ENCODE results near the gene LMX1B.

LMX1B gene

GRCh38 chr9:126613651-126614050, at the start of gene LMX1B:
Gene LMX1B (plus strand): TSS chr9:126613928. CDS start chr9:126614450, 522 bp downstream.
- Histone ChIP-seq H2AFZ (ENCODE audit: low read depth, low read length, severe bottlenecking) (no peak within 1 kb of the TSS), H3K27me3 (ENCODE audit: low read length) (no peaks in the 10 kb centered on the region), H3K9me2 (replicated peaks; ENCODE audit: insufficient read depth, low read length) (no peaks in the 10 kb centered on the region), H3K9ac (ENCODE audit: low read length) (no peak within 1 kb of the TSS), H3K27ac (ENCODE audit: low read depth, low read length) (no peak within 1 kb of the TSS), H4K20me1 (ENCODE audit: low read depth, low read length) (no peaks in the 10 kb centered on the region), H3K79me2 (ENCODE audit: insufficient read depth, low read length) (no peaks in the 10 kb centered on the region), H3K9me3 (ENCODE audit: insufficient read depth, low read length) (no peaks in the 10 kb centered on the region), H3F3A (ENCODE audit: insufficient read depth) (no peaks in the 10 kb centered on the region), H3K36me3 (ENCODE audit: low read length) (no peaks in the 10 kb centered on the region), H3K4me2 (ENCODE audit: low read depth, low read length, poor library complexity, severe bottlenecking) (no peak within 1 kb of the TSS), H3K4me3 (ENCODE audit: insufficient read depth, low read length, poor library complexity, severe bottlenecking) (no peak within 1 kb of the TSS)
- no peak for TF ChIP-seq EZH2phosphoT487 (conservative IDR thresholded peaks at IDR 0.05; ENCODE audit: low read length)
- TF ChIP-seq CTCF (IDR thresholded peaks at IDR 0.05; ENCODE audit: insufficient read depth, low read length, poor library complexity, severe bottlenecking), result no peak

- no peak overlapping the region for H3K4me3 ChIP-seq (ENCODE audit: insufficient read depth, low read length, poor library complexity, severe bottlenecking)
- H3K79me2 ChIP-seq (ENCODE audit: insufficient read depth, low read length), result no peaks in the 10 kb centered on the region
- no peak overlapping the region for H3K9ac ChIP-seq (ENCODE audit: low read length)
- no peaks in the 10 kb centered on the region for H3F3A ChIP-seq (ENCODE audit: insufficient read depth)
- H4K20me1 ChIP-seq (ENCODE audit: low read depth, low read length), result no peaks in the 10 kb centered on the region
- TF ChIP-seq EZH2phosphoT487 (conservative IDR thresholded peaks at IDR 0.05; ENCODE audit: low read length) (no peak), CTCF (IDR thresholded peaks at IDR 0.05; ENCODE audit: insufficient read depth, low read length, poor library complexity, severe bottlenecking) (no peak)
- no peaks in the 10 kb centered on the region for H3K9me3 ChIP-seq (ENCODE audit: insufficient read depth, low read length)
- H3K36me3 ChIP-seq (ENCODE audit: low read length), result no peaks in the 10 kb centered on the region
- H2AFZ ChIP-seq (ENCODE audit: low read depth, low read length, severe bottlenecking), result no peak overlapping the region
- no peak overlapping the region for H3K27ac ChIP-seq (ENCODE audit: low read depth, low read length)
- H3K4me2 ChIP-seq (ENCODE audit: low read depth, low read length, poor library complexity, severe bottlenecking), result no peak overlapping the region
- H3K9me2 ChIP-seq (replicated peaks; ENCODE audit: insufficient read depth, low read length), result no peaks in the 10 kb centered on the region
- no peaks in the 10 kb centered on the region for H3K27me3 ChIP-seq (ENCODE audit: low read length)
These were observed 49.6 kb upstream of the LMX1B start for GRCh38 chr9:126564128-126564527.

- no peaks in the 10 kb centered on the region for H3K9me3 ChIP-seq (ENCODE audit: insufficient read depth, low read length)
- no peak overlapping the region for H2AFZ ChIP-seq (ENCODE audit: low read depth, low read length, severe bottlenecking)
- H3K4me3 ChIP-seq (ENCODE audit: insufficient read depth, low read length, poor library complexity, severe bottlenecking), result no peak overlapping the region
- H3K27me3 ChIP-seq (ENCODE audit: low read length), result no peaks in the 10 kb centered on the region
- H3K9ac ChIP-seq (ENCODE audit: low read length), result no peak overlapping the region
- no peaks in the 10 kb centered on the region for H4K20me1 ChIP-seq (ENCODE audit: low read depth, low read length)
- H3K79me2 ChIP-seq (ENCODE audit: insufficient read depth, low read length), result no peaks in the 10 kb centered on the region
- no peak overlapping the region for H3K27ac ChIP-seq (ENCODE audit: low read depth, low read length)
- no peak overlapping the region for H3K4me2 ChIP-seq (ENCODE audit: low read depth, low read length, poor library complexity, severe bottlenecking)
- TF ChIP-seq EZH2phosphoT487 (conservative IDR thresholded peaks at IDR 0.05; ENCODE audit: low read length), result no peak
- TF ChIP-seq CTCF (IDR thresholded peaks at IDR 0.05; ENCODE audit: insufficient read depth, low read length, poor library complexity, severe bottlenecking), result no peak
- no peaks in the 10 kb centered on the region for H3K36me3 ChIP-seq (ENCODE audit: low read length)
- no peaks in the 10 kb centered on the region for H3K9me2 ChIP-seq (replicated peaks; ENCODE audit: insufficient read depth, low read length)
- H3F3A ChIP-seq (ENCODE audit: insufficient read depth), result no peaks in the 10 kb centered on the region
These were observed 49.0 kb upstream of the LMX1B start for GRCh38 chr9:126564716-126565115.

Data from SU-DHL-6 (cell line).